ENCODE measurements around the gene MNT.

DNA sequence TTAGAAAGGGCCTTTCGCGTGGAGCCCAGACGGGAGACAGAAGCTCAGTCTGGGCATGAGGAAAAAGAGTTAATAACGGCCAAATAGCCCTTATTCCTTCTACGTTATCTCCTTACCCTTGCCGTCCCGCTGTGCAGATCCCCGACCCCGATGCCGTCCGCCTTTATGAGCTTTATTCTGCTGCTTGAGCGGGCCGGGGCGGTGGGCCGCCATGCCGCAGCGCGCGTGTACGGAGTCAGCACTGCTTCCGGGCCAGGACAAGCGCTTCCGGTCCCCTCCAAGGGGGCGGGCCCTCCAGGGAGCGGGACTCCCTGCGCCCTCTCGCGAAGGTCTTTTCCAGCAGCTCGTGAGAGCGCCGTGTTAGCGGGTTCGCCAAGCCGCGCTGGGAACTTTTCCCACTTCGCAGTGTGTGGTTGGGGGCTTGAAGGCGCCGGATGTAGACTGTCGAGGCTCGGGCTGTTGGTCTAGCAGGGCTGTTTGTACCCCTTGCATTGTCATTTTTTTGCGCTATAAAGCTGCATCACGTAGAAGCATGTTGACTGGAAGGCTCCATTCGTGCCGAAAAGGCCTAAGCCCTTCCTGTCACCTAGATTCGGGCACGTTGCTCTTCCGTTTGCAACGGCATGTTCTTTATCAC is 64.5 kb downstream of the MNT start, which contains the start of gene TSR1:
- TF ChIP-seq, protein P1, sequence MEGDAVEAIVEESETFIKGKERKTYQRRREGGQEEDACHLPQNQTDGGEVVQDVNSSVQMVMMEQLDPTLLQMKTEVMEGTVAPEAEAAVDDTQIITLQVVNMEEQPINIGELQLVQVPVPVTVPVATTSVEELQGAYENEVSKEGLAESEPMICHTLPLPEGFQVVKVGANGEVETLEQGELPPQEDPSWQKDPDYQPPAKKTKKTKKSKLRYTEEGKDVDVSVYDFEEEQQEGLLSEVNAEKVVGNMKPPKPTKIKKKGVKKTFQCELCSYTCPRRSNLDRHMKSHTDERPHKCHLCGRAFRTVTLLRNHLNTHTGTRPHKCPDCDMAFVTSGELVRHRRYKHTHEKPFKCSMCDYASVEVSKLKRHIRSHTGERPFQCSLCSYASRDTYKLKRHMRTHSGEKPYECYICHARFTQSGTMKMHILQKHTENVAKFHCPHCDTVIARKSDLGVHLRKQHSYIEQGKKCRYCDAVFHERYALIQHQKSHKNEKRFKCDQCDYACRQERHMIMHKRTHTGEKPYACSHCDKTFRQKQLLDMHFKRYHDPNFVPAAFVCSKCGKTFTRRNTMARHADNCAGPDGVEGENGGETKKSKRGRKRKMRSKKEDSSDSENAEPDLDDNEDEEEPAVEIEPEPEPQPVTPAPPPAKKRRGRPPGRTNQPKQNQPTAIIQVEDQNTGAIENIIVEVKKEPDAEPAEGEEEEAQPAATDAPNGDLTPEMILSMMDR (IDR thresholded peaks at IDR 0.05): peak; percentile 60
- TF ChIP-seq ZFX (IDR thresholded peaks at IDR 0.05; ENCODE audit: borderline replicate concordance): no peak
